HEK293 (cell line): ENCODE results near the gene ACTN4.

Experiments
- OVOL3 ChIP-seq: fragments of 450-650 bp; formaldehyde crosslinking; IDR thresholded peaks from 2 replicates; pipeline ENCODE4 v1.5.1; 2016; ENCODE audit warnings: missing biosample characterization, missing genetic modification characterization
- ZNF114 ChIP-seq: fragments of 450-650 bp; formaldehyde crosslinking; IDR thresholded peaks from 2 replicates; pipeline ENCODE4 v1.5.0; 2017; ENCODE audit warnings: missing biosample characterization, missing genetic modification characterization
- ZNF549 ChIP-seq: fragments of 450-650 bp; IDR thresholded peaks from 2 replicates; pipeline ENCODE4 v1.5.1; 2018; ENCODE audit warnings: missing biosample characterization, missing genetic modification characterization, mild to moderate bottlenecking, inconsistent platforms, moderate library complexity
- ZSCAN30 ChIP-seq: fragments of 450-650 bp; IDR thresholded peaks from 2 replicates; pipeline ENCODE4 v1.5.1; 2018; ENCODE audit warnings: missing biosample characterization, mild to moderate bottlenecking, missing genetic modification characterization, moderate library complexity
- TF ChIP-seq, protein P1 (sequence below): fragments of 450-650 bp; formaldehyde crosslinking; IDR thresholded peaks from 2 replicates; pipeline ENCODE4 v1.5.1; 2017; ENCODE audit warnings: missing biosample characterization, missing genetic modification characterization

GRCh38 chr19:38679839-38680238 is 32.4 kb downstream of the ACTN4 start:
- TF ChIP-seq ZNF549 (tag by site-specific recombination) (no peak), ZNF114 (tag by site-specific recombination) (no peak), ZSCAN30 (no peak), OVOL3 (tag by site-specific recombination) (no peak)
- TF ChIP-seq, protein P1, sequence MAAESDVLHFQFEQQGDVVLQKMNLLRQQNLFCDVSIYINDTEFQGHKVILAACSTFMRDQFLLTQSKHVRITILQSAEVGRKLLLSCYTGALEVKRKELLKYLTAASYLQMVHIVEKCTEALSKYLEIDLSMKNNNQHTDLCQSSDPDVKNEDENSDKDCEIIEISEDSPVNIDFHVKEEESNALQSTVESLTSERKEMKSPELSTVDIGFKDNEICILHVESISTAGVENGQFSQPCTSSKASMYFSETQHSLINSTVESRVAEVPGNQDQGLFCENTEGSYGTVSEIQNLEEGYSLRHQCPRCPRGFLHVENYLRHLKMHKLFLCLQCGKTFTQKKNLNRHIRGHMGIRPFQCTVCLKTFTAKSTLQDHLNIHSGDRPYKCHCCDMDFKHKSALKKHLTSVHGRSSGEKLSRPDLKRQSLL (tag by site-specific recombination) = no peak
